Measurements from ENCODE around the gene DLGAP4. TPM values are rescaled to one million over a fixed set of nuclear protein-coding genes. Genes with fewer than 3 reads are reported as not detected.

DLGAP4 gene
- total and polyA plus RNA-seq, 8 donors: 15.1 to 92.2 (median 33.5) TPM

- DNase-seq: no peak
- no peak overlapping the region for H3K4me3 ChIP-seq
- peaks cover 0 to 93% (median 45%) of the 10 kb centered on the region in 3 donors for H3K27me3 ChIP-seq
- 51 to 71% (median 61%) methylated on average over 4 of the region's 4 CpGs for WGBS, 5 donors
- no peak overlapping the region for H3K27ac ChIP-seq
- no peaks in the 10 kb centered on the region for H3K36me3 ChIP-seq
- H3K9me3 ChIP-seq: no peaks in the 10 kb centered on the region
- H3K4me1 ChIP-seq: no peaks in the 10 kb centered on the region
- intact Hi-C loops (cut with DNase I; ENCODE audit: low total_unique reads): no loop called here
- TF ChIP-seq POLR2A (IDR thresholded peaks at IDR 0.05) (no peak), POLR2AphosphoS5 (IDR thresholded peaks at IDR 0.05) (no peak), EP300 (IDR thresholded peaks at IDR 0.05) (no peak)
- TF ChIP-seq, protein P1, sequence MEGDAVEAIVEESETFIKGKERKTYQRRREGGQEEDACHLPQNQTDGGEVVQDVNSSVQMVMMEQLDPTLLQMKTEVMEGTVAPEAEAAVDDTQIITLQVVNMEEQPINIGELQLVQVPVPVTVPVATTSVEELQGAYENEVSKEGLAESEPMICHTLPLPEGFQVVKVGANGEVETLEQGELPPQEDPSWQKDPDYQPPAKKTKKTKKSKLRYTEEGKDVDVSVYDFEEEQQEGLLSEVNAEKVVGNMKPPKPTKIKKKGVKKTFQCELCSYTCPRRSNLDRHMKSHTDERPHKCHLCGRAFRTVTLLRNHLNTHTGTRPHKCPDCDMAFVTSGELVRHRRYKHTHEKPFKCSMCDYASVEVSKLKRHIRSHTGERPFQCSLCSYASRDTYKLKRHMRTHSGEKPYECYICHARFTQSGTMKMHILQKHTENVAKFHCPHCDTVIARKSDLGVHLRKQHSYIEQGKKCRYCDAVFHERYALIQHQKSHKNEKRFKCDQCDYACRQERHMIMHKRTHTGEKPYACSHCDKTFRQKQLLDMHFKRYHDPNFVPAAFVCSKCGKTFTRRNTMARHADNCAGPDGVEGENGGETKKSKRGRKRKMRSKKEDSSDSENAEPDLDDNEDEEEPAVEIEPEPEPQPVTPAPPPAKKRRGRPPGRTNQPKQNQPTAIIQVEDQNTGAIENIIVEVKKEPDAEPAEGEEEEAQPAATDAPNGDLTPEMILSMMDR (IDR thresholded peaks at IDR 0.05): no peak
Measured at GRCh38 chr20:36337886-36338285, 31.7 kb downstream of the DLGAP4 start.

GRCh38 chr20:36339646-36340592, 33.8 kb downstream of the DLGAP4 start:
- intact Hi-C loops (cut with DNase I; ENCODE audit: low total_unique reads): no loop called here
- WGBS, 5 donors: 25 to 33% (median 31%) methylated on average over 13 to 24 of the region's 24 CpGs

DNA sequence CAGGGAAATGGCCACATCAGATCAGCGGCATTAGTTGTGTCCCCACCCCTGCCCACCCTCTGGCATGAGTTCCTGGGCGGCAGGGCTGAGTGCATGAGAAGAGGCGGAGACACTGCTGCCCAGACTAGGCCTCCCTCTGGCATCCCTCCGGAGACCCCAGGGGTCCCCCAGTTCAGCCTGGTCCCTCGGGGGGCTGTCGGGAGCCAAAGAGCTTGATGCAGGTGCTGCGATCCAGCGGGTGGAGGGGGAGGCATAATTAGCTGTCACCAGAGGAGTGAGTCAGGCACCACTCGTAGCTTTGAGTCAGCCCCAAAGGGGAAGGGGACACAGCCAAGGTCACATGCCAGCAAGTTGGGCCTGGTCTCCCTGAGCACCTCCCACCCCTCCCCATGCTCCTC, 34.5 kb downstream of the DLGAP4 start:
- intact Hi-C loops (cut with DNase I; ENCODE audit: low total_unique reads): no loop called here
- H3K9me3 ChIP-seq: no peaks in the 10 kb centered on the region
- H3K27me3 ChIP-seq: peaks cover 0 to 66% (median 31%) of the 10 kb centered on the region in 3 donors
- TF ChIP-seq POLR2A (IDR thresholded peaks at IDR 0.05): no peak
- no peak for TF ChIP-seq POLR2AphosphoS5 (IDR thresholded peaks at IDR 0.05)
- TF ChIP-seq EP300 (IDR thresholded peaks at IDR 0.05): no peak
- TF ChIP-seq, protein P1 (IDR thresholded peaks at IDR 0.05): no peak
- no peak for DNase-seq
- WGBS, 5 donors: 57 to 65% (median 59%) methylated on average over 2 to 9 of the region's 9 CpGs
- H3K36me3 ChIP-seq: no peaks in the 10 kb centered on the region
- no peak overlapping the region for H3K4me3 ChIP-seq
- no peaks in the 10 kb centered on the region for H3K4me1 ChIP-seq
- no peak overlapping the region for H3K27ac ChIP-seq

More at GRCh38 chr20:36339646-36340592, 33.8 kb downstream of the DLGAP4 start:
- no peak for DNase-seq
- H3K36me3 ChIP-seq: no peaks in the 10 kb centered on the region
- no peaks in the 10 kb centered on the region for H3K9me3 ChIP-seq
- no peaks in the 10 kb centered on the region for H3K4me1 ChIP-seq
- H3K4me3 ChIP-seq: no peak overlapping the region
- no peak overlapping the region for H3K27ac ChIP-seq
- peaks cover 0 to 73% (median 34%) of the 10 kb centered on the region in 3 donors for H3K27me3 ChIP-seq
- TF ChIP-seq POLR2AphosphoS5 (IDR thresholded peaks at IDR 0.05): no peak
- TF ChIP-seq EP300 (IDR thresholded peaks at IDR 0.05): no peak
- no peak for TF ChIP-seq POLR2A (IDR thresholded peaks at IDR 0.05)
- TF ChIP-seq, protein P1 (IDR thresholded peaks at IDR 0.05): no peak

GRCh38 chr20:36341331-36342020, 35.3 kb downstream of the DLGAP4 start:
- Histone ChIP-seq H3K9me3 (no peaks in the 10 kb centered on the region), H3K4me3 (no peak overlapping the region), H3K27ac (no peak overlapping the region), H3K27me3 (peaks cover 0 to 57% (median 28%) of the 10 kb centered on the region in 3 donors), H3K36me3 (no peaks in the 10 kb centered on the region), H3K4me1 (no peaks in the 10 kb centered on the region)
- intact Hi-C loops (cut with DNase I; ENCODE audit: low total_unique reads): no loop called here
- TF ChIP-seq POLR2AphosphoS5 (IDR thresholded peaks at IDR 0.05) (no peak), EP300 (IDR thresholded peaks at IDR 0.05) (no peak)
- TF ChIP-seq, protein P1 (IDR thresholded peaks at IDR 0.05): no peak
- no peak for DNase-seq
- WGBS, 5 donors: 77 to 83% (median 79%) methylated on average over 22 of the region's 22 CpGs

Data from stomach (tissue), 9 donors.